NCI-H146 treated with DMSO at 0.1 percent for 48 hours (cell line): ENCODE results near the gene SLAIN1.

Source experiments
- DNase-seq: peaks from one replicate; lab custom pipeline; 2025; ENCODE audit not compliant: unreplicated experiment; lab: John Stamatoyannopoulos, UW

SLAIN1 gene

DNA sequence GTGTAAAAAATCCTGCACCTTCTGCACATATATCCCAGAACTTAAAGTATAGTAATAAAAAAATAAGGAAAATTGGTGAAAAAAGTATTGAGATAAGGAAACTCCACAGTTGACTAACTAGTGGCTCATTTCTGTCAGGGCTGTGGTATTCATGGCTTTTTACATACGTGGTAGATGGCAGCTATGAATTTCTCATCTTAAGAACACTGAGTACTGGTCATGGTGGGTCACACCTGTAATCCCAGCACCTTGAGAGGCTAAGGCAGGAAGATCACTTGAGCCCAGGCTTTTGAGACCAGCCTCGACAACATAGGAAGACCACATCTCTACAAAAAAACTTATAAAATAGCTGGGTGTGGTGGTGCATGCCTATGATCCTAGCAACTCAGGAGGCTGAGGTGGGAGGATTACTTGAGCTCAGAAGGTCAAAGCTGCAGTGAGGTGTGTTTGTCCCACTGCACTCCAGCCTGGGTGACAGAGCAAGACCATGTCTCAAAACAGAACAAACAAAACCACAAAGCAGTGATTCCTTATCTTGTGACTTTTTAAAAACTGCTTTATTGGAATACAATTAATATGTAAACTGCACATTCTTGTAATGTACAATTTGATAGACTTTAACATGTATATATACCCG lies 16.8 kb downstream of the SLAIN1 start:
- DNase-seq, result no peak

DNA sequence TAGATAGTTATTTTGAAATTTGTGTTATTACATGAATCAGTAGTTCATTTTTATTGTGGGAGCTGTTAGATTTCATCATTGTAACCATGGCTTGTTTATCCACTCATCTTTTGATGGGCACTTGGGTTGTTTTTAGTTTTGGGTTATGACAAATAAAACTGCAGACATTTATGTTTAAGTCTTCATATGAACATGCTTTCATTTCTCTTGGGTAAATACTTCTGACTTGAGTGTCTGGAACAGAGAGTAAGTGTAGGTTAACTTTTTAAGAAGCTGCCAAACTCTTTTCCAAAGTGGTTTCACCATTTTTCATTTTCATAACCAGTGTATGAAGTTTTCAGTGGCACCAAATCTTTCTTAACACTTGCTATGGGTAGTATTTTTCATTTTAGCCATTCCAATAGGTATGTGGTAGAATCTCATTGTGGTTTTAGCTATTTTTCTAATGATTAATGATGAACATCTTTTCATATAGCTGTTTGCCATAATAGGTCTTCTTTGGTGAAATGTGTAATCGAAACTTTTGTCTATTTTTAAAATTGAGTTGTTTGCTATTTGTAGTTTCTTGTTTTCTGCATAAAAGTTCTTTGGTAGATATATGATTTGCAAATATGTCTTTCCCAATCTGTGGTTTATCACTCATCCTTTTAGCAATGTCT lies 17.9 kb downstream of the SLAIN1 start:
- no peak for DNase-seq

DNA sequence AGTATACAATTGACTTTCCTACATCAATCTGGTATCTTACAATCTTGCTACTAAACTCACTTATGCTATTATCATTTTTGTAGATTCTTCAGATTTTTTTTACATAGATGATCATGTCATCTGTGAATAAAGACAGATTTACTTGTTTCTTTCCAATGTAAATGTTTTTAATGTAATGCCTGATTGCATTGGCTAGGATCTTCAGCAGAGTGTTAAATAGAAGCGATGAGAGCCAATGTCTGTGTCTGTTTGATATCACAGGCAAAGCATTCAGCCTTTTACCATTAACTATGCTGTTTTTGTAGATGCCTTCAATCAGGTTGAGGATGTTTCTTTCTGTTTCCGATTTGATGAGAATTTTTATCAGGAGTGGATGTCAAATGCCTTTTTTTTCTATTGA lies 19.2 kb downstream of the SLAIN1 start:
- DNase-seq, result no peak

DNA sequence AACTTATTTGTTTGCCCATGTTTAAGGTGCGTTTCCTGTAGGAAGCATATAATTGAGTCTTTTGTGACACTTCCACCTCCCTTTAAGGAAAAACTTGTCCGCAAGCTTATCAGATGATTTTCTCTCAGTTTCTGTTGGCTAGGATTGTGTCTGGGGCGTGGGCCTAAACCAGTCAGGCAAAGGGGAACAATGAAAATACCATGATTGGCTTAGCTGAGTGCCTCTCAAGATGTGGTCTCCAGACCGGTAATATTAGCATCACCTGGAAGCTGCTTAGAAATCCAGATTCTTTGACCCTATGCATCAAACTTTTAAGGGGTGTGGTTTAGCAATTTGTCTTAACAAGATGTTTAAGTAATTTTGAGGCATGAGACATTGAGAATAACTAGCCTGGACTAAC lies 20.0 kb downstream of the SLAIN1 start:
- DNase-seq, result no peak

DNA sequence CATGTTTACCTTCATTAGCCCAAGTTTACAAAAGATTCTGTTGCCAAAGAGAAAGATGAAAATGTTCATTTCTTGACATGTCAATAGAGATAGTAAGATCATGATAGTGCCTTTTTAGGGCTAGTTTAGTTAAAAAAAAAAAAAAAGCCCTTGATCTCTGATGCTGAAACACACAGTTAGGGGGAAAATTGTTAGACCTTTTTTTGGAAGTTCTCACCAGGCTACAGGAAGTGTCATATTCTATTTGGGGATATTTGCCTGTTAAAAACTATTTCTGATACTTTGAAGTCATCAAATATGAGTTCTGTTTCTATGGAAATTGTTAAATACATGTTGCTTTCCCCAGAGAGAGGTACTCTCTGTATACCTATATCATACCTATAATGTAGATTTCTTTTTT lies 21.6 kb downstream of the SLAIN1 start:
- DNase-seq, result no peak

DNA sequence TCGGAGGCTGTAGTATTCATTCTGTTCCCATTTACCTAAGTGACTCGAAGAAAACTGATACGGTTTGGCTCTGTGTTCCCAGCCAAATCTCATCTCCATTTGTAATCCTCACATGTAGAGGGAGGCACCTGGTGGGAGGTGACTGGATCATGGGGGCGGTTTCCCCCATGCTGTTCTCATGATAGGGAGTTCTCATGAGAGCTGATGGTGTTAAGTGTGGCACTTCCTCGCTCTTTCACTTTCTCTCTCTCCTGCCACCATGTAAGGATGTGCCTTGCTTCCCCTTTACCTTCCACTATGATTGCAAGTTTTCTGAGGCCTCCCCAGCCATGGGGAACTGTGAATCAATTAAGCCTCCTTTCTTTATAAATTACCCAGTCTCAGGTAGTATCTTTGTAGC lies 23.5 kb downstream of the SLAIN1 start:
- no peak for DNase-seq

DNA sequence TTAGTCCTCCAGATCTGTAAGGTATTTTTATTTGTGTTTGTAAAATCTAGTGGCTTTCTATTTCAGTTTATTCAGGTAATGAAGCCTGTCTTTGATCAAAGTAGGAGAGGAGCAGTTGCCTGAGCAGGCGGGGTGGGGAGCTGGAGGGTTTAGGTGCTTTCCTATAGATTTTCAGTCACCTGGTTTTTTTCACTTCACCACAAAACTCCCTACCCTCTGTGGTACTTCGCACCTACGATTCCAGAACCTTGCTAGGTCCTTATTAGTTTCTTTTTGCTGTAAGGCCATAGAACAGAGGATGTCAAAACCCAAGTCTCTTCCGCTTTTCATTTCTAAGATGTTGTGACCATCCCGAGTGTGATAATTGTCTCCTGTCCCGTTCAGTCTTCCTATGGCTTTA lies 26.6 kb downstream of the SLAIN1 start:
- DNase-seq, result no peak

DNA sequence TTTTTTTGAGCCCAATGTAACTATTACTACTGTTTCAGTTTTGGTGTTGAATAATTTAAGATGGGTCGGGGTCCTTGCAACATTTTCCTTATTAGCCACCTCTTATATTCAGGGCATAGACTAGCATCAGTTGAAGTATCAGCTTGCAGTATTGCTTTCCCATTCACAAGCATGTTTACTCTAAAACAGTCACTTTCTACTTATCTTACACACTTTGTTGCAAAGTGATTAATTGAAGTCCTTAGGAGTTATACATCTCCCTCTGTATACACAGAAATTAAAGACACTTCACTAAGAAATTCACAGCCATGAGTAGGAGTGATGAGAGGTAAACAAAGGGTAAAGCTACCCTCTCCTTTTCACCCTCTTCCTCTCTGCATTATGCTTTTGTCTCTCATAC lies 27.6 kb downstream of the SLAIN1 start:
- DNase-seq, result no peak

DNA sequence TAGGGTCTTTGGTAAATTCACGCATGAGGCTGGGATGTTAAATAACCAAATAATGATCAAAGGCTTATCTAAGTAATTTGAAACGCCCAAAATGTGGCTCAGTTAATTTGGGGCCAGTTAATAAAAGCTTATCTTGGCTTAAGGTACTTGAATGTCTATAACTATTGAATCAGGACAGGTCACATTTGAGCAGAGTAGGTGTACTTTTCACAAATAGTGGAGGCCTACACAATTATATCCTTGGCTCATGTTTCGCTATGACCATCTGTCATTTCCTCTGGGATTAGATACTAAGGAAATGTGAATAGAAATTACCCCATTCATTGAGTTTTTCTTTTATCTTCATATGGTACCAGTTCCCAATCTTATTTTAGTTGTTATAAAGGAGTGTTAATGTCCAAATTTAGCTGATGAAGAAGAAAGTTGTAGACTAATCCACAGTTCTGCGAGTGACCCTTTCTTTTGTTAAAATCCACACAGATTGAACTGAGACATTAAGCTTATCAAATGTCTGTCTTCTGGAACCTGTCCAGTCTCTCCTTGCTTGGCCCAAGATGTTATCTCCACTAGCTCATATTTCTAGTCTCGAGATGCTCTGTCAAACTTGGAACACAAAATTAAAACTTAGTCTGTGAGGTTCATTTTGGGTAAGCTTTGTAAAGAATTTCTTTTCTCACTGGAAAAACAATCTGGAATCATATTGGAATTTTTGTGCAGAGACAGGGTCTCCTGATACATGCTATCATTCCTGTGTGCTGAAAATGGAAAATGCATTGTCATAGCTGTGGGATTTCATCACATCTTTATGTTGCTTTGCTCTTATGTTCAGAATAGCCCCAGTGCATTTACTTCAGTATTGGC lies 31.0 kb downstream of the SLAIN1 start:
- no peak for DNase-seq

DNA sequence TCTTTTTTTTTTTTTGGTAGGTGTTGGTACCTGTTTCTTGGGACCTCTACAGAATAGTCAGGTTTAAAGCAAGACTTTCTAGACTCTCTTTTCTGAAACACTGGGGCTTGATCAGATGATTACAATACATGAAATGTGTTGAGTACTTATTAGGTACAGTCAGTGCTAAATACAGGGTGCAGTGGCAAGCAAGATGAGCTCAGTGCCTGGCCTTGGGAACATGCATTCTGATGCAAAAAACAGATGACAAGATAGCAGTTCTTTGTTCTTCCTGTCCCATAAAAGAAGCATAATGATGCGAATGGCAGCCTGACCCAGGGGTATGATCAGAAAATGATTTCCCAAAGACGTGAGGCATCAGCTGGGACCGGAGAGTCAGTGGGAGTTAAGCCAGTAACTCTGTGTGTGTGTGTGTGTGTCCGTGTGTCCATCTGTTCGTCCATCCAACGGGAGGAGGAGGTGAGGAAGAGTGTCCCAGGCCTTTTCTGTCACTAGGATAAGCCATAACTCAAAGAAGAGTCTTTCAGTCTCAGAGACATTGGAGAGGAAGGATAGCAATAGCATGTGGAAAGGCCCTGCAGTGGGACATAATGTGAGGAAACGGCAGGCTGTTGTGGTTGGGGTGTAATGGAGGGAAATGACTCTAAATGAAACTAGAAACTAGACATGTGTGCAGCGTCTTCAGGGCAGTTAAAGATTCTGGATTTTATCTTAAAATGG lies 32.2 kb downstream of the SLAIN1 start:
- DNase-seq, result no peak

DNA sequence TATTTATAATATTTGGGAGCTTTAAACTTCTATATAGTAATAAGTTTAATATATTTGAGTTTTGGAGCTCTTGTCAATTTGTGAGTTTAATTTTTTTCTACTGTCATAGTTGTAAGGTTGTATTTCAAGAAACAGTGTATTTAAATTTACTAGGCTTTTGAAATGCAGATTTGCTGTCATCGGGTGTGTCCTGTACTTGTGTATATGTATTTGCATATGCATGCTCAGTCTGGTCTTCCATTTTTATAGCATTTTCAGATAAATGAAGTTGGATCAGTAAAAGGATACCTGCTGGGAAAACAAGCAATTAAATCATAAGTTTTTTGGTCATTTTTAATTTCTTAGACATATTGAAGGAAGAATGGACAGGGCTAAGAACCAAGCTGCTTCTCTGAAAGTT lies 33.1 kb downstream of the SLAIN1 start:
- DNase-seq, result no peak

DNA sequence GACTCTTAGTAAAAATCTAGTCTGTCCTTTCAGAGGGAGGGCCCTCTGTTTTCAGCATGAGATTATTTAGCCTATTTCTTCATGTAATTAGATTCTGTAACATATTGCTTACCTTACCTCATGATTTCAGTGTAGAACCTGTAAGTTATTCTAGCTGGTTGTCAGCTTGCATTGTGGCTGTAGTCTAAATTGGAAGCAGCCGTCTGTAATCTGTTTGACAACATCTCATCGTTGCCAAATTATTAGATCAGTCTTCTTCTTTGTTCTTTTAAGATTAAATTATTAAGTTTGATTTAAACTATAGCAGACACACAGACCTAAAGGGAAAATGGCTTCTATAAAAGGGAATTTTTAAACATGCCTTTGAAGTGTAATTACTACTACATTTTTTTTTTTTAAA lies 34.8 kb downstream of the SLAIN1 start:
- no peak for DNase-seq

DNA sequence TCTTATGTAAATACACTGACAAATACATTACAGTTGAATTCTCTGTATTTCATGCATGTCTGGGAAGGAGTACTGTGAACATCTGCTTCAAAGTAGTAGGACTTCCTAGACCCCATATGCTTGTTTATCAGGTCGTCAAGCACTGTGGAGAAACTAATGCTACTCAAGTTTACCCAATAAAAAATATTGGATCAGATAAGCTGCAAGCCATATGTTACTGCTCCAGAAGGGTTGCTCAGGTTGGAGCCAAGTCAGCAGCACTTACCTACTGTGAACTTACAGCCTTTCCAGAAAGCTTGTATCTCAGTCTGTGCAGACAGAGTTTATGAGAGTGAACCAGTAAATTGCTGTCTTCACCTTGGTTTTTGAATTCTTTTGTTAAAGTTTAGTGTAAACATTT lies 36.2 kb downstream of the SLAIN1 start:
- no peak for DNase-seq

DNA sequence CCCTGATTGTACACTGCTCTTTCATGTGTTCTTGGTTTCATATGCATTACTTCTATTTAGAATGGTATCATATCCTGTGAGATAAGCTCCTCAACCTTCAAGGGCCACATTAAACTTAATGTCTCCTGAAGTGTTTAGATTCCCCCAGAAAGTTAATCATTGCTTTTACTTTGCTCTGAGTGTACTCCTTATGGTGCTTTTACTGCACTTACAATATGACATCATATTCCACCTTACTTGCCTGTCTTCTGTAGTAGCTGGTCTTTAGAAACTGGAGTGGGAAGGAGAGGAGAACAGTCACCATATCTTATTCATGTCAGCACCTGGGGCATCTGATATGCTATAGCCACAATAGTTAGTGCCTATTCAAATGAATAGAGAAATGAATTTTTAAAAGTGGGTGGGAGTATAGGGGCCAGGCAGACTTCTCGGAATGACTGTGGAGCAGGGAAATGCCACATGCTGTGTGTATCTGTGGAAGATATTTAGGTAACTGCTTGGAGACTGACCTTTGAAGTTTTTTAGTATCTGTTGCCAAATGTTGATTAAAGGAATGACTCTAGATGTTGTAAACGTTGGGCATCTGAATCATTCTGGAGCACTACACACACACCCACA lies 40.2 kb downstream of the SLAIN1 start:
- no peak for DNase-seq

DNA sequence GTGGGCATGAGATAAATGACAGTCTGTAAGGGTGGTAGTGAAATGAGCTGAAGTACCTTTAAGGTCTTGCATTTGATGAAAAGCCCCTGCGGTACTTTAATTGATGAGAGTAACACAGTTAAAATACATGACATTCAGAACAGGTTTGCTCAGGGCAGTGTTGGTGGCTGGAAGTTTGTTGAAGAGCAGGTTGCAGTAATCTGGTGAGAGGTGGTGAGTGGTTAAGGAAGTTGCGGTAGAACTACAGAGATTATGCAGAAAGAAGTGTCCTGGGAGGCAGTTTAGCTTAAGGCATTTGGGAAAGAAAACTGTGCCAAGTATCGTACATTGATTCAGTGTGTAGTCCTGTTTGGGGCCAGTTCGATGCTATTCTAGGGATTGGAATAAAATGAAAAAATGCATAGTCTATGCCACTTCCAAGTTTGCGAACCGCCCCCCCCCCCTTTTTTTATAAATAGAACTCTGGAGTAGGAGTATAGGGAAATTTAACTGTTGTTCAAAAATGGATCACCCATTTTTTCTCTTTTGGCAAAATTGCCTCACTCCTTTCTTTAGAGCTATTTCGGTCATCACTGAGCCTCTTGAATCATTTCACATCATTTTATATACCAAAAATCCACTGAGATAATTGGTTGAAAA lies 42.7 kb downstream of the SLAIN1 start:
- no peak for DNase-seq

DNA sequence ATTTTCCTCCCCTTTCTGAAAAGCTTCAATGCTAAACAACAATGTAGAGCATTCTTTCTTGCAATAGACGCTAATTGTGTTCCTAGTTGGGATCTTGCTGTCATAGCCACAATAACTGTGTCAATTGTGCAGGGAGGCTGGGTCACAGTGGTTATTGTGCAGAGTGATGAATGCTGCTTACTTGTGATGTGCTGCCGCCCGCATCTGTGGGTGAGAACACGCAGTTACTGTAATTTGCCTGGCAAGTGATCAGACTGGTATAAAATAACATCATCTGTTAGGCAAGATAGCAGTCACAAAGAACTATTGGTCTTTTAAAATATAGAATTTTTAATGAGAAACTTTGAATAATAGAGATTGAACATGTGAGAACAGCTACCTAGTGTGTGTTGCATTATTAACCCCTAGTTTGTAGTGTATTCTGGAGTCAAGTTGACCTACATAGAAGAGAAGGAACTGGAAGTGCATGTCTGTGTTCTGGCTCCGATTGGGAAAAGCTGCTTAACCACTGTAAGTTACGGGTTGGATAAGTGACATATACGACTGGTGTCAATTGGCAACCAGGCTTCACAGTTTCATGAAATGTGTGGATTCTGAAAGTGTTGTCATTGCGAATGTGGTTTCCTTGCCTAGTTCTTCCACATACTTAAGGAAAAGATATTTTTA lies 43.6 kb downstream of the SLAIN1 start:
- no peak for DNase-seq

DNA sequence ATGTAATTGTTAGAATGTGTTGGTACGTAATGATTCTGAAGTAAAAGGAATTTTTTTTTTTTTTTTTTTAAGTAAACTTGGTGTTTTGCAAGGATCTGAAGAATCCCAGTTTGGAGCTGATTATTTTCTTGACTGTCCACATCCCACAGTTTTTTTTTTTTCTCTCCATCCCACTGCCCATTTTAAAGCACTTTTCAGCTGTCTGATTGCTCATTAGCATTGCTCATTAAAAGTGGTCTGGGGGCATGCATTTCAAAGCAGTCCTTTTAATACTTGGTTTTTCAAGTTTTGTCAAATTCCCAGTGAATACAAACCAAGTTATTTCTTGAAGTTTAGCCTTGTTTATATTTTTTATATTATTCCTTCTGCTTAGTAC lies 44.1 kb downstream of the SLAIN1 start:
- DNase-seq, result no peak

DNA sequence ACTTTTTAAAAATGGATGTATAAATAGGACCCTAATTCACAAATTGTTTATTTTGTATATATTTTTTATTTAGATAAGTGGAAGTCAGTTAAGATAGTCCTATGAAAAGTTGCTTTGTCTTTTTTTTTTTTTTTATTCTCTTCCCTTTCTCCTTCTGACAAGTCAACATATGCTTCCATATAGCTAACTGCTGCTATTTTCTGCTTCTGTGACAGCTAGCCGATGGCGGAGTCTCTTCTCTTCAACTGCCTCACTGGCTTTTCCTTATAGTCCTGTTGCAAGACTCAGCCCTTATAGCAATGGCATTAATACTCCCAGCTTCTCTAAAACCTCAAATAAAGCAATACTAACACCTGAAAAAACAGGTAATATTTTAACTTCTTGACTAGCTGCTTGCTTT lies 45.3 kb downstream of the SLAIN1 start:
- no peak for DNase-seq

DNA sequence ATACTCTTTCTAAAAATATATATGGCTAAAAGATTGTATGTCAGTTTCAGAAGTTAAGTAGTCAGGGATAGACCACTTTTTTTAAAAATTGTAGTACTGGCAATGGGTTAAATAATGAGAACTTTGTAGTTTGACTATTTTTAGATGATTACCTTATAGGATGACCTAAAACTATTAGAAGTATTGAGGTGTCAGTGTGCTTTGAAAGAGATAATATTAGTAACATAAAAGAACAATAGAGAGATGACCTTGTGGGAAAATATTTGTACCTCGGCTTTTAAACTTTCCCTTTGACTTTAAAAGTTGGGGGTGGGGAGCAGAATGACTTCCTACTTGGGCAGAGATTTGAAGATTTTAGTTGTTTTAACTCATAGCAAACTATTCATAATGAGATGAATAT lies 48.3 kb downstream of the SLAIN1 start:
- no peak for DNase-seq

DNA sequence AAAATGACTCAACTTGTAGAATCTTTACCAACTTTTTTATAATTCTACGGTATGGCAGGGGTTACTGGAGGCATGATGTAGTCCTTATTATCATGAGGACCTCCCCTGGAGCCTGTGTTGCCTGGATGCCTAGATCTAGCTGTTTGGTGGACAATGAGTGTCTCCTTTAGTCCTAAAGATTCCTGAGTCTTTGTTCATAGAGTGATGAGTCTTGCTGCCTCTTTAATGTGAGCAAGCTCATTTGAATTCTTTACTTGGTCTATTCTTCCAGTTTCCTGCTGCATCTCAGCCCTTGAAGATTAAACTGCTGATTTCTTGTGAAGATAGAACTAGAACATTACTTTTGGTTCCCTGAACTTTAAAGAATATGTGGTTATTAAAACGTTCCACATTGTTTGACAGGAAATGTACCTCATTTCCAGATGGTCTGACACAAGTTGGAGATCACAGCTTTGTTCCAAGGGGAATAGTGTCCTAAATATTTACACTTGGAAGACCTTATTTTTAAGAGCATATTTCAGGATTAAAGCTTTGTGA lies 51.9 kb downstream of the SLAIN1 start:
- no peak for DNase-seq
